Activated T-helper 1 cell treated with anti-CD3 and anti-CD28 coated beads, Interleukin-2, amount 50 U/mL, for 16 hours (primary cell): ENCODE results near the gene MAN1B1.
A peak's percentile ranks its signal among the peaks of the same experiment; 100 is the strongest.

Source experiments
- DNase-seq, 2 donors: peaks; one replicate each; pipeline ENCODE4 v3.0.0-alpha.2; 2020; ENCODE audit warnings: low read depth in 1 of 2, low spot score in 1 of 2

Gene MAN1B1

DNA sequence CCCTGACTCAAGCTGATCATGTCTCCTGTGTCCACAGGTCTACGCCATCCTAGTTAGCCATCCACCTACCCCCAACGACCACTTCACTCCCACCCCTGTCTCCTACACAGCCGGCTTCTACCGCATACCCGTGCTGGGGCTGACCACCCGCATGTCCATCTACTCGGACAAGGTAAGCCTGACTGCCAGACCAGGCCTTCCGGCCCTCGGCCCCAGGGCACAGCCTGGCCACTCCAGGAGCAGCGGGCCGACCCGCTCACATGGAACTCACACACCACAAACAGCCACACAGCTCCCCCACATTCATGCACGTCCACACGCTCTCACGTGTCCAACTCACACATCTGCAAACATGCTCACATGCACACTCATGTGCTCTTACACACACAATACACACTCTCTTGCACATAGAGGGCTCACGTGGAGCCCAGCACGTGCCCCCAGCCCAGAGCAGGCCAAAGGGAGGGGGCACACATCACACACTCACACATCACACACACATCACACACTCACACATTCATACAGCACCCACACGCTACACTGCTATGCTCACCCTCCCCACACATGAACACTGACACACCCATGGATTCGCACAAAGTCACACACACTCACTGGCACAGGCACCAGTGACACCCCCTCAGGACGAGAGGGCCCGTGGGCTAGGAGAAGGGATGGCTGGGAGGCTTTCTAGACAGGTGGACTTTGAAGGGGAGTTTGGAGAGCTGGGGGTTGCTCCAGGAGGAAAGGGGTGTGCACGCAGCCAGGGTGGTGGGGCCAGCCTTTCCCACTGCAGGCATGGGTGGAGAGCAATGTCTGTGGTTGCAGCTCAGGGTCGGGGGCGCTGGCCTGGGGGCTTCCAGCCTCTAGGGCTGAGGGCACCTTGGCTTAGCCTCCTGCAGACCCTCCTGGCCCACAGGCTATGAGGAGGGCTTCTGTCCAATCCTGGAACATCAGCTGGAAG lies 55.5 kb downstream of the MAN1B1 start:
- DNase-seq = no peak

DNA sequence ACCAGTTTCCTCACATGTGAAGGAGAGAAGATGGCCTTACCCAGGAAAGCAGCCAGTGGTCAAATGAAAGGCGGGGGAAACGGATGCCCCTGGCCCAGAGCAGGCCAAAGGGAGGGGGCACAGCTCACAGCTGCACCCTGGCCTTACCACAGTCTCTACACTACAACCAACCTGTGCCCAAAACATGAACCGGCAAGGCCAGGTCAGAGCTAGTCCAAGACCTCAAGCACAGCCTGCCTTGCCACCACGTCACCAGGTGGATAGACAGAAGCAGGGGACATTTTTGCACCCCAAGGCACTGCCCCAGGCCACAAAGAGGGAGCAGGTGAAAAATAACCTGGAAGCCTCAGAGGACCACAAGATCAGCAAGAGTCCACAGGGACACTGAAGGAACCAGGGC lies 56.7 kb downstream of the MAN1B1 start:
- no peak for DNase-seq

DNA sequence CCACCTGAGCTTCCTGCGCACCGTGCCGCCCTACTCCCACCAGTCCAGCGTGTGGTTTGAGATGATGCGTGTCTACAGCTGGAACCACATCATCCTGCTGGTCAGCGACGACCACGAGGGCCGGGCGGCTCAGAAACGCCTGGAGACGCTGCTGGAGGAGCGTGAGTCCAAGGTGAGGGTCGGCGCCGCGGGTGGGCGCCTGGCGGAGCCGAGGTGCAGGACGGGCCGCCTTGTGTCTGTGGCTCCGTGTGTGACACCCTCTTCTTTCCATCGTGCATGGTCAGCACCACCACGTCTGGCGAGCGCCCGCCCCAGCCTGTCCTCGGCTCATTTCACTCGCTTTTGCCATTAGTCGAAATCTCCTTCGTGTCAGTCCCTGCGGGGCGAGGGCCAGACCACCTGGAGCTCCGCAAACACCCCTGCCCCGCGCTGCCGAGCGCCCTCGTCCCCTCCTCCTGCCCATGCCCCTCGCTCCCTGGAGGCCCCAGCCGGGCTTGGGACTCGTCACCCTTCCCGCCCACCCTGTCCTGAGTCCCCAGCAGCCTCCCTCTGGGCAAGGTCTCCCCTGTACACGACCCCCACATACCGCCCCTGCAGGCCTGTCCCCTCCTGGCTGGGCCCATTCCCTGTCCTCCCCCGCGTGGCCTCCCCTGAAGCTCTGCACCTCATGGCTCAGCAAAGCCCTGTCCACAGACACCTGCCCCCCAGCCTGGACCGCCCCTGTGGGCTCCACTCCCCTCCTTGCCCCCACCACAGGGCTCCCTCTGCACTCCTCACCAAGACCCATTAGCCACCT lies 59.1 kb downstream of the MAN1B1 start:
- no peak for DNase-seq

DNA sequence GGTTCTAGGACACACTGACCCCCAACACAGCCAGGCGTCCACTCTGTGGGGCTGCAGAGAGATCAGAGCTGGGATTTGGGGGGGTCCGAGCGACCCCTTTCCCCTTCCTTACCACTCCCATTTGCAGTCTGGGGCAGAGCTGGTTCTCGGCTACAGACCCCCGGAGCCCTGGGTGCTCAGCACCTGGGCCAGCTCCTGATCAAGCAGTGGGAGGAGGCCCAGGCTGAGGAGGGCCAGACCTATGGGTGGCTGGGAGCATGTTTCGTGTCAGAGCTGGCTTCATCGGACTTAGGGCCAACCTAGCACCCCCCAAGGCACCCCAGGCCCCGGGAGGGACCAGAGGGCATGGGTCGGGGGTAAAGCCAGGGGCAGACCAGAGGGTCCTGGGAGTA lies 59.7 kb downstream of the MAN1B1 start:
- DNase-seq = no peak

DNA sequence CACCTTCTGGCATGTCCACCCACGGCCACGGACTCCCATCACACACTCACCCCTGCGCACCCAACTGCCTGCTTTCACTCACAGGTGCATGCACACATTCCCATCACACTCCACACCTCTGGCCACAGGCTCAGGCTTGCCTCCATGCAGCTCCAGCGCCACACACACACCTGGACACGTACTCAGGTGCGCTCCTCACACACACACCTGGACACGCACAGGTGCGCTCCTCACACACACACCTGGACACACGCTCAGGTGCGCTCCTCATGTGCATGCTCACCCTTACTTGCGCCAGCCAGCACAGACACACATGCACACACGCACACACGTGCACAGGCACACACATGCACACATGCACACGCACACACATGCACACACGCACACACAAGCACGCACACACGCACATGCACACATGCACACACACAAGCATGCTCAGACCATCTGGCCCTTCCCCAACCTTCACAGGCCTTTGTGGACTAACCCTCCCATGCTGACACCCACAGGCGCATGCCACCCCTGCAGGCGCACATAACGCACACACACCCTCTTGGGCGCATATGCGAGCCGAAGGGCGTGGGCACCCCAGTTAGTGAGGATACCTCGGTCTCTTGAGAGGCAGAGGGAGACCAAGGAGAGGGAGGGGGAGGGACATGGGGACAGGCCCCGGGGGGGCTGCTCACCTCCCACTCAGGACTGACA lies 60.5 kb downstream of the MAN1B1 start:
- DNase-seq = no peak

DNA sequence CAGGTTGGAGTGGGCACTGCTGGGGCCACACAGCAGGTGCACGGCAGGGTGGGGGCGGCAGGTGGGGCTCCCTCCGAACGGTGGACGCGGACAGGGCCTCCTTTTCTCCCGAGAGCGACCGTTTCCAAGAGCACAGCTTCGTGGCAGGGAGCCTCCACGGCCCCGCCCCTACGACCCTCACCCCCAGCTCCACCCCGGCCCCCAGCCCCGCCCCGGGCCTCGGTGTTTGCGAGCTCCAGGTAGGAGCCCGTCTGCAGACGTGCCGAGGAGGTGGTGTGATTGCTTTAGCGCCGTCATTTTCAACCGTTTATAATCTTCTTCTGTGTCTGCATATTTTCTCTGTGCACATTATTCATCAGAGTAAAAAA lies 61.0 kb downstream of the MAN1B1 start:
- no peak for DNase-seq

DNA sequence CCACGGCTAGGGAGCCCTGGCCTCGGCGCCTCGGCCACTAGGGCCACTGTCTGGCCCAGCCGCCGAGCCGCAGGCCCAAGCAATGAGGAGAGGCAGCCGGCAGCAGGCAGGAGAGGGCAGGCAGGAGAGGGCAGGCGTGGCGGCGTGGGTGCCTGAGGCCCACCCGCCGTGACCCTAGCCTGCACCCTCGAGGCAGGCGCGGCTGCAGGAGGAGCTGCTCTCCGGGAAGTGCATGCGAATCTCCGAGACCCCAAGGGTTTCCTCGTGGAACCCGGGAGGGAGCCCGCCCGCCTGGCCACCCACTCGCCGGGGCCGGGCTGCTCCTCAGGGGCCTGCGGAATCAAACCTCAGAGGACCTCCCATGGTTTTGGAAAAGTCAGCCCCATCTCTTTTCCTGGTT lies 61.5 kb downstream of the MAN1B1 start:
- DNase-seq = no peak

DNA sequence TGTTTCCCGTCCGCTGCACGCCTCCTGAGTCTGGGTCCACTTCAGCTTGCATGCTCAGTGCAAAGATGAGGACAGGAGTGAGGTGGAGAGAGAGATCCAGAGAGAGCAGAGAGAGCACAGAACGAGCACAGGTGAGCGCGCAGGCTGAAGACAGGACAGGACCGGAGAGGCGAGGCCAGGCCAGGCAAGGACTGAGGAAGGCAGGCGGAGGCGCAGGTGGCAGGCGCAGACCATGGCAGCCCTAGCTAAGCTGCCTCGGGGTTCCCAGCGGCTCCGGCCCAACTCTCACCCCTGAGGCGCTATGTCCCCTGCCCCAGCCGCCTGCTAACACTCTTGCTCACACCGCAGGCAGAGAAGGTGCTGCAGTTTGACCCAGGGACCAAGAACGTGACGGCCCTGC lies 61.9 kb downstream of the MAN1B1 start:
- DNase-seq = no peak

DNA sequence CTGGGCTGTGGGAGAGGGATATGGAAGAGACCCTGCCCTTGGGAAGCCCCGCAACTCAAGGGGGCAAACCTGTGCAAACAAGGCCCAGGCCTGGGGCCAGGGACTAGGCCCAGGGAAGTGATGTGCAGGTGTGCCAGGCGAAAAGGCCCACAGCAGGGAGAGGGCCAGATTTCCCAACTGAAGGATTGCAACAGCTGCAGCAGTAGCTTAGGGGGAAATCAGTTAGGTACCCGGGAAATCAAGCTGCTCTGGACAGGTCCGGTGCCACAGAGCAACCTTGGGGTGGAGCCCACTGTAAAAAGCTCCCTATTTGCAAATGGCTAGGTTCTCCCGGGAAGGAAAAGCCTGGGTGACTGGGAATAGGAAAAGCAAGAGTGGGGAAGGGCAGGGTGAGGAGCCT lies 62.6 kb downstream of the MAN1B1 start:
- DNase-seq = no peak

DNA sequence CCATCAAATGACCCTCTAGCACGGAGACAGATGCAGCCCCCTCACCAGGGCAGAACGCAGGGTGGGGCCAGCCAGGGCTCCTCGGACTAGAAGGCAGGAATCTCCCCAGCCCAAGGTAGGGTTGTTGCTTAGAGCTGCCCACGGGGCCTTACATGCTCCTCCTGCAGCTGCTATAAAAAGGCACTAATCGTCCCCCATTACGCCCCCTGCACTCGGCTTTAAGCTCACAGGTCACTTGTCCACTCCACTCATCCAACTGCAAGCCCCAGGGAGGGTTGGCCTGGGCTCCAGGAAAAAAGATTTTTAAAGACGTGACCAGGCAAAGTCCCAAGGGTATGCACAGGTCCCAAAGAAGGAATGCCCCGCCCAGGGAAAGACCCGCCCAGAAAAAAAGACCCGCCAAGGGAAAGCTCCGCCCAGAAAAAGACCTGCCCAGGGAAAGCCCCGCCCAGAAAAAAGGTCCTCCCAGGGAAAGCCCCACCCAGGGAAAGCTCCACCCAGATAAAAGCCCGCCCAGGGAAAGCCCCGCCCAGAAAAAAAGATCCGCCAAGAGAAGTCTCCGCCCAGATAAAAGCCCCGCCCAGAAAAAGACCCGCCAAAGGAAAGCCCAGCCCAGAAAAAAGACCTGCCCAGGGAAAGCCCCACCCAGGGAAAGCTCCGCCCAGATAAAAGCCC lies 63.3 kb downstream of the MAN1B1 start:
- DNase-seq = no peak

DNA sequence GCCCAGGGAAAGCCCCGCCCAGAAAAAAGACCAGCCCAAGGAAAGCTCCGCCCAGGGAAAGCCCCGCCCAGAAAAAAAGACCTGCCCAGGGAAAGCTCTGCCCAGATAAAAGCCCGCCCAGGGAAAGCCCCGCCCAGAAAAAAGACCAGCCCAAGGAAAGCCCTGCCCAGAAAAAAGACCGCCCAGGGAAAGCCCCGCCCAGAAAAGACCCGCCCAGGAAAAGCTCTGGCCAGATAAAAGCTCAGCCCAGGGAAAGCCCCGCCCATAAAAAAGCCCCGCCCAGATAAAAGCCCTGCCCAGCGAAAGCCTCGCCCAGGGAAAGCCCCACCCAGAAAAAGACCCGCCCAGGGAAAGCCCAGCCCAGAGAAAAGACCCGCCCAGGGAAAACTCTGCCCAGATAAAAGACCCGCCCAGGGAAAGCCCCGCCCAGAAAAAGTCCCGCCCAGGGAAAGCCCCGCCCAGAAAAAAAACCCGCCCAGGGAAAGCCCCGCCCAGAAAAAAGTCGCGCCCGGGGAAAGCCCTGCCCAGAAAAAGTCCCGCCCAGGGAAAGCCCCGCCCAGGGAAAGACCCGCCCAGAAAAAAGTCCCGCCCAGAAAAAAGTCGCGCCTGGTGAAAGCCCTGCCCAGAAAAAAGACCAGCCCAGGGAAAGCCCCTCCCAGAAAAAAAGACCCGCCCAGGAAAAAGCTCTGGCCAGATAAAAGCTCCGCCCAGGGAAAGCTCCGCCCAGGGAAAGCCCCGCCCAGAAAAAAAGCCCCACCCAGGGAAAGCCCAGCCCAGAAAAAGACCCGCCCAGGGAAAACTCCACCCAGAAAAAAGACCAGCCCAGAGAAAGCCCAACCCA lies 64.1 kb downstream of the MAN1B1 start:
- DNase-seq = no peak

DNA sequence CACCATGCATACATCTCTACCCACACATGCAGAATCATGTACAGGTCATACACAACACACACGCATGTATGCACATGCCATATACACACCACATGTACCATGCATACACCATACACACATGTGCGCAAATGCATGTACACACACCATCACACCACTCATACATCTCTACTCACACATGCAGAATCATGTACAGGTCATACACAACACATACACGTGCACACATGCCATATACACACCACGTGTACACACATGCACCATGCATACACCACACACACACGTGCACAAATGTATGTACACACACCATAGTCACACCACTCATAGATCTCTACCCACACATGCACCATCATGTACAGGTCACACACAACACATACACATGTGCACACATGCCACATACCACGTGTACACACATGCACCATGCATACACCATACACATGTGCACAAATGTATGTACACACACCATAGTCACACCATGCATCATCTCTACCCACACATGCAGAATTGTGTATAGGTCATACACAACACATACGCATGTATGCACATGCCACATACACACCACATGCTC lies 66.1 kb downstream of the MAN1B1 start:
- no peak for DNase-seq

DNA sequence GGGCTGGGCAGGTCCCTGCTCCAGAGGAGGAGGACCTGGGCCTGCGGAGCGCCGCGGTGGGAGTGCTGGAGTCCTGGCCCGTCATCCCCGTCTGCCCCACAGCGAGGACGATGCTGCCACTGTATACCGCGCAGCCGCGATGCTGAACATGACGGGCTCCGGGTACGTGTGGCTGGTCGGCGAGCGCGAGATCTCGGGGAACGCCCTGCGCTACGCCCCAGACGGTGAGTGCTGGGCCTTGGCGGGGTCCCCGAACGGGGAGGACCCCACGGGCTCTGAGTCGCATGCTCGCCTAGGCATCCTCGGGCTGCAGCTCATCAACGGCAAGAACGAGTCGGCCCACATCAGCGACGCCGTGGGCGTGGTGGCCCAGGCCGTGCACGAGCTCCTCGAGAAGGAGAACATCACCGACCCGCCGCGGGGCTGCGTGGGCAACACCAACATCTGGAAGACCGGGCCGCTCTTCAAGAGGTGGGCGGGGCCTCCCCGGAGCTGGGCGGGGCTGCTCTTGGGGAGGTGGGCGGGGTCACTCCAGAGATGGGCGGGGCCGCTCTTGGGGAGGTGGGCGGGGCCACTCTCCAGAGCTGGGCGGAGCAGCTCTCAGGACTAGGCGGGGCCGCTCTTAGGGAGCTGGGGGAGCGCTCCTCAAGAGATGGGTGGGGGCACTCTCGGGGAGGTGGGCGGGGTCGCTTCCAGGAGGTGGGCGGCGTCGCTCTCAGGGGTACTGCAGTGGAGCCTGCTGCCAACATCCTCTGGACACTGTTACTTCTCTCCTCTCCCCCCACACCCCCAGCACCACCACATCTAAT lies 70.0 kb downstream of the MAN1B1 start:
- DNase-seq = peak; percentile 23 to 47

DNA sequence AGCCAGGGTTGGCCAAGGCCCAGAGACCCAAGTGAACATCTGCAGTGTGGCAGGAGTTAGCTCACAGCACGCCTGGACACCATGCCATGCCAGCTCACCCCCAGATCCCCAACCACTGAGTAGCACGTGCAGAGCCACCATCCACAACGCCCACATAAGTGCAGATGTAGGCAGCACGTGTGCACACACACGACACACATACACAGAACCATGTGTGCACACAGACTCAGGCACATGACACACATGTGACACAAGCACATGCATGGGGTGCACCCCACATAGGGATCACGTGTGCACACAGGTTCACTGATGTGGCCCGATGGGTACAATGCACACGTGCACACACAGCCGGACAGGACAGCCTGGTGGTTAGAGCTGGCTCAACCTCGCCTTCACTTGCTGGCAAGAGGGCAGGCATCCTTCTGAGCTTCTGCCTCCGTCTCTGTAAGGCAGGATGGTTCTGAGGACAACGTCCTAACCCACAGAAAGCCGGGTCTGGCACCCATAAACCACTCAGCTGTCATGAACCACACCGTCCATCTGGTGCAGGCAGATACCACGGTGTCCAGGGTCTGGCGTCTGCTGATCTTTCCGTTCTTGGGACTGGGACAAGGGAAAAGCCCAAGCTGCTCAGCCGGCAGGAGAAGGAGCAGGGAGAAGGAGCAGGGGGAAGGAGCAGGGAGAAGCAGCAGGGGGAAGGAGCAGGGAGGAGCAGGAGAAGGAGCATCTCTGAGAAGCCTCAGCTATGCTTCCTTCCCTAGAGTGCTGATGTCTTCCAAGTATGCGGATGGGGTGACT lies 71.0 kb downstream of the MAN1B1 start:
- DNase-seq = no peak

DNA sequence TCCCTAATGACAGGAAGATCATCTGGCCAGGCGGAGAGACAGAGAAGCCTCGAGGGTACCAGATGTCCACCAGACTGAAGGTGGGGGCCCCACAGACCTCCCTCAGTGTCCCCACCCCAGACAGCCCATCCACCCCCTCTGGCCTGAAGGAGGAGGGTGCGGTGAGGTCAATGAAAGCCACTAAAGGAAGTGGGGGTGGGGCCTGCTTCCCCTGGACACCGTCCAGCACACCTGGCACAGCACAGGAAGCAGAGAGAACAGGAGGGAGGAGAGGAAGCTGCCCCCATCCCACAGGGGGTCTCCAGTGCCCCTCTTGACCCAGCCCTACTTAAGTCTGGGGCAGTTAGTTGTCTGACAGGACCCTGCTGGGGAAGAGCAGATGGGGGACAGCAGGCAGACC lies 71.8 kb downstream of the MAN1B1 start:
- DNase-seq = no peak
